WTC11 (cell line): ENCODE results near the gene TREM1.

Experiments
- ATF2 ChIP-seq: sonication (generic); formaldehyde crosslinking; IDR thresholded peaks from 2 replicates; pipeline ENCODE4 v1.8.1; 2022; ENCODE audit warnings: low read depth, missing genetic modification reagents, borderline replicate concordance
- CBFB ChIP-seq: sonication (generic); formaldehyde crosslinking; IDR thresholded peaks from 2 replicates; pipeline ENCODE4 v1.8.1; 2022; ENCODE audit warnings: mild to moderate bottlenecking, low read depth, missing genetic modification reagents
- CREB1 ChIP-seq: sonication (generic); formaldehyde crosslinking; IDR thresholded peaks from 2 replicates; pipeline ENCODE4 v1.8.0; 2023; ENCODE audit warnings: mild to moderate bottlenecking, missing genetic modification reagents
- CTCF ChIP-seq: fragments of 200-600 bp; IDR thresholded peaks from 2 replicates; pipeline ENCODE4 v1.8.0; 2022; ENCODE audit warnings: antibody characterized with exemption
- ETV6 ChIP-seq: sonication (generic); formaldehyde crosslinking; IDR thresholded peaks from 2 replicates; pipeline ENCODE4 v1.8.1; 2022; ENCODE audit warnings: mild to moderate bottlenecking, missing genetic modification reagents
- FOXK1 ChIP-seq: sonication (generic); formaldehyde crosslinking; IDR thresholded peaks from 2 replicates; pipeline ENCODE4 v1.8.0; 2022; ENCODE audit warnings: mild to moderate bottlenecking, moderate library complexity, missing genetic modification reagents
- FOXP1 ChIP-seq: sonication (generic); formaldehyde crosslinking; IDR thresholded peaks from 2 replicates; pipeline ENCODE4 v1.8.0; 2022; ENCODE audit warnings: missing genetic modification reagents, mild to moderate bottlenecking, moderate library complexity, borderline replicate concordance
- KAT7 ChIP-seq: sonication (generic); formaldehyde crosslinking; IDR thresholded peaks from 2 replicates; pipeline ENCODE4 v1.8.1; 2023; ENCODE audit warnings: missing genetic modification reagents, mild to moderate bottlenecking, borderline replicate concordance
- NFYB ChIP-seq: sonication (generic); formaldehyde crosslinking; conservative IDR thresholded peaks from 2 replicates; pipeline ENCODE4 v1.8.0; 2022; ENCODE audit warnings: low read depth, missing genetic modification reagents
- USF1 ChIP-seq: sonication (generic); formaldehyde crosslinking; IDR thresholded peaks from 2 replicates; pipeline ENCODE4 v1.8.0; 2022; ENCODE audit warnings: mild to moderate bottlenecking, missing genetic modification reagents
- USF2 ChIP-seq: sonication (generic); formaldehyde crosslinking; IDR thresholded peaks from 2 replicates; pipeline ENCODE4 v1.8.1; 2023; ENCODE audit warnings: mild to moderate bottlenecking, missing genetic modification reagents, moderate library complexity
- ZBTB43 ChIP-seq: sonication (generic); formaldehyde crosslinking; IDR thresholded peaks from 2 replicates; pipeline ENCODE4 v1.8.1; 2023; ENCODE audit warnings: mild to moderate bottlenecking, missing genetic modification reagents
- ZNF263 ChIP-seq: sonication (generic); formaldehyde crosslinking; IDR thresholded peaks from 2 replicates; pipeline ENCODE4 v1.8.1; 2022; ENCODE audit warnings: low read depth, mild to moderate bottlenecking, moderate library complexity, missing genetic modification reagents

GRCh38 chr6:41327177-41327576, 40.7 kb upstream of the TREM1 start:
- TF ChIP-seq ZBTB43 = no peak
- no peak for TF ChIP-seq CTCF
- no peak for TF ChIP-seq NFYB (CRISPR knock-in tag)
- no peak for TF ChIP-seq USF1 (CRISPR knock-in tag)
- TF ChIP-seq CBFB (CRISPR knock-in tag) = no peak
- no peak for TF ChIP-seq ATF2
- TF ChIP-seq USF2 (CRISPR knock-in tag) = no peak
- TF ChIP-seq KAT7 = no peak
- no peak for TF ChIP-seq FOXK1 (CRISPR knock-in tag)
- TF ChIP-seq CREB1 (CRISPR knock-in tag) = no peak
- no peak for TF ChIP-seq FOXP1 (CRISPR knock-in tag)
- no peak for TF ChIP-seq ZNF263 (CRISPR knock-in tag)
- TF ChIP-seq ETV6 = no peak
